ENCODE measurements around the gene CP.
A peak's percentile ranks its signal among the peaks of the same experiment; 100 is the strongest.

Gene CP

GRCh38 chr3:149180057-149180573 is 41.5 kb downstream of the CP start:
- DNase-seq, result no peak

GRCh38 chr3:149179220-149179619 is 42.4 kb downstream of the CP start:
- DNase-seq, result no peak

- DNase-seq, result no peak
Observed at GRCh38 chr3:149177122-149177521, 44.5 kb downstream of the CP start.

GRCh38 chr3:149174901-149175300 is 46.7 kb downstream of the CP start:
- DNase-seq, result no peak

GRCh38 chr3:149170672-149171071 is 51.0 kb downstream of the CP start:
- no peak for DNase-seq

GRCh38 chr3:149167898-149168297 is 53.7 kb downstream of the CP start:
- no peak for DNase-seq

- no peak for DNase-seq
Observed at GRCh38 chr3:149163066-149163465, 58.6 kb downstream of the CP start.

GRCh38 chr3:149162007-149162406 is 59.6 kb downstream of the CP start:
- DNase-seq, result no peak

GRCh38 chr3:149160754-149161300 is 60.8 kb downstream of the CP start:
- DNase-seq, result no peak

GRCh38 chr3:149153402-149153801 is 68.2 kb downstream of the CP start:
- DNase-seq, result no peak

GRCh38 chr3:149152420-149152819 is 69.2 kb downstream of the CP start:
- DNase-seq, result no peak

GRCh38 chr3:149151843-149152242 is 69.8 kb downstream of the CP start:
- DNase-seq, result no peak

GRCh38 chr3:149150436-149150835 is 71.2 kb downstream of the CP start:
- DNase-seq, result no peak

- DNase-seq, result no peak
Observed at GRCh38 chr3:149145974-149146373, 75.7 kb downstream of the CP start.

- no peak for DNase-seq
Observed at GRCh38 chr3:149145356-149145755, 76.3 kb downstream of the CP start.

GRCh38 chr3:149142682-149143081 is 78.9 kb downstream of the CP start:
- DNase-seq, result no peak

GRCh38 chr3:149134575-149134974 is 87.1 kb downstream of the CP start:
- no peak for DNase-seq

GRCh38 chr3:149131589-149131988 is 90.0 kb downstream of the CP start:
- DNase-seq, result no peak

GRCh38 chr3:149129326-149130205 is 92.1 kb downstream of the CP start, which contains the start of gene HPS3:
TSS of gene HPS3 (plus strand) at chr3:149129638. CDS start at chr3:149129724, 86 bp downstream.
- peak; percentile 79 for DNase-seq

- no peak for DNase-seq
Observed at GRCh38 chr3:149128821-149129220, 92.8 kb downstream of the CP start.

GRCh38 chr3:149122721-149123578 is 98.7 kb downstream of the CP start:
- no peak for DNase-seq
